Spinal cord (tissue), 10 donors: ENCODE measurements around the gene CAMKK1. TPM values are rescaled to one million over a fixed set of nuclear protein-coding genes. Genes with fewer than 3 reads are reported as not detected.

Experiments used
- DNase-seq, 6 donors: peaks; one replicate each; pipeline versions ENCODE4 v3.0.0 to v3.0.0-alpha.2; 2013 to 2015; ENCODE audit warnings: low spot score in 6 of 6, low read depth in 4 of 6
- H3K27ac ChIP-seq: one replicate; pipeline ENCODE4 v1.5.1; 2013; ENCODE audit warnings: low read depth, low read length, control low read depth
- H3K27me3 ChIP-seq: one replicate; pipeline ENCODE4 v1.6.1; 2013; ENCODE audit warnings: low read length; ENCODE audit not compliant: control insufficient read depth, insufficient read depth
- H3K36me3 ChIP-seq: one replicate; pipeline ENCODE4 v1.6.1; 2013; ENCODE audit warnings: low read length; ENCODE audit not compliant: control insufficient read depth, insufficient read depth
- H3K4me1 ChIP-seq: one replicate; pipeline ENCODE4 v1.6.1; 2013; ENCODE audit warnings: low read length; ENCODE audit not compliant: control insufficient read depth, insufficient read depth
- H3K4me3 ChIP-seq: one replicate; pipeline ENCODE4 v1.5.1; 2013; ENCODE audit warnings: low read depth, low read length, control low read depth
- H3K9me3 ChIP-seq: one replicate; pipeline ENCODE4 v1.6.1; 2013; ENCODE audit warnings: low read length; ENCODE audit not compliant: control insufficient read depth, insufficient read depth
- WGBS: methylation state at CpG from one replicate; pipeline ENCODE4 v1.1.5; 2013; ENCODE audit warnings: missing lambda C conversion rate; ENCODE audit not compliant: insufficient coverage; 5-methylcytosine and 5-hydroxymethylcytosine counted together
- polyA plus RNA-seq, 2 donors: library from polyadenylated mRNA; unstranded; fragments of 120-200 nt; gene quantifications; one replicate each; pipeline ENCODE4 v1.2.1, GENCODE V29; 2013; ENCODE audit not compliant: insufficient read length in 2 of 2
- total RNA-seq, 2 donors: library from RNA; depleted of rRNA in 1 of 2; stranded (reverse); fragments of 120-200 nt in 1 of 2; fragments of >200 nt in 1 of 2; gene quantifications; one replicate each; pipeline versions ENCODE4 v1.2.3 to v1.2.4, GENCODE V29; 2013 to 2014
- donor health status: healthy.

CAMKK1 gene
- total and polyA plus RNA-seq, 4 donors, result 5.2 to 22.5 (median 13.5) TPM

DNA sequence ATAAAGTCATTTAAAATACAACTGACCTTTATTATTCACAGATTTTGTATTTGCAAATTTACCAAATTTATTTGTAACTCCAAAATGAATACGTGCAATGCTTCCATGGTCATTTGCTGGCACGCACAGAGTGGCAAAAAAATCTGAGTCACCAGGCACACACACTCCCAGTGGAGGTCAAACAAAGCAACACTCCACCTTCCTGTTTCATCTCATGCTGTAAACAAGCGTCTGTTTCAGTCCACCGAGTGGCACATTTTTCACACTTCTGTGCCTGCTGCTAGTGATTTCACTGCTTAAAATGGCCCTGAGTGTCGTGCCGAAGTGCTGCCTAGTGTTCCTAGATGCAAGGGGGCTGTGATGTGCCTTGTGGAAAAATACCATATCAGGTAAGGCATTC is 74.1 kb downstream of the CAMKK1 start:
- Histone ChIP-seq H3K4me1 (no peaks in the 10 kb centered on the region), H3K9me3 (no peaks in the 10 kb centered on the region), H3K27me3 (no peaks in the 10 kb centered on the region), H3K36me3 (peaks cover 69% of the 10 kb centered on the region), H3K27ac (no peak overlapping the region), H3K4me3 (no peak overlapping the region)
- DNase-seq, result no peak
- WGBS, result 84% methylated on average over 6 of the region's 6 CpGs

DNA sequence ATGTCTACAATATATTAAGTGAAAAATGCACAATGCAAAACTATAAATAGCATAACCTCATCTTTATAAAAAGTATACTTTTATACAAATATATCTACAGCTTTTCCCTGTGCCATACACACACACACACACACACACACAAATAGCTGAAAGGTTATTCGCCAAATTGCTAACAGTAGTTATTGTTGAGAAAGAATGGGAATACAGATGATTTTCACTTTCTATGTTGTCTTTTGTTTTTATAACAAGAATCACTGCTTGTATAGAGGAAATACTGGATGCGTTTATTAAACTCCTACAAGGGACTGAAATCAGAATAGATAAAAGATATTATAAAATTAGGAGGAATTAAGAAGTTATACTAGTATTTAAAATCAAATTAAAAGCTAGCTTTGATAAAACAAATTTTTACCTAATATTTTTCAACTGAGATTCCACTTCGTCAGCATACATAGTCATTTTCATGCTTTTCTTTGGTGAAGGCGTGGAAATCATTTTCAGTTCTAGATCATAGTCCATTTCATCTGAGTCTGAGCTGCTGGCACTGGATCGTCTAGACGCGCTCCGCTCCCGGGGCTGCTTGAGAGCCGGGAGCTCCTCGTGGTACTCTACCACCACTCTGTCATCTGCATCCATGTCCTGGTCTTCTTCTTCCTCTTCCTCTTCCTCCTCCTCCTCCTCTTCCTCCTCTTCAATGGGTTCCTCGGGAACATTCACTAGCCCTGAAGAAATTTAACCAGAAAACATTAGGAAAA is 74.8 kb downstream of the CAMKK1 start:
- no peaks in the 10 kb centered on the region for H3K4me1 ChIP-seq
- H3K4me3 ChIP-seq, result no peak overlapping the region
- DNase-seq, result no peak
- no peaks in the 10 kb centered on the region for H3K9me3 ChIP-seq
- WGBS, result 93% methylated on average over 10 of the region's 12 CpGs
- no peaks in the 10 kb centered on the region for H3K27me3 ChIP-seq
- H3K36me3 ChIP-seq, result peaks cover 73% of the 10 kb centered on the region
- H3K27ac ChIP-seq, result no peak overlapping the region

DNA sequence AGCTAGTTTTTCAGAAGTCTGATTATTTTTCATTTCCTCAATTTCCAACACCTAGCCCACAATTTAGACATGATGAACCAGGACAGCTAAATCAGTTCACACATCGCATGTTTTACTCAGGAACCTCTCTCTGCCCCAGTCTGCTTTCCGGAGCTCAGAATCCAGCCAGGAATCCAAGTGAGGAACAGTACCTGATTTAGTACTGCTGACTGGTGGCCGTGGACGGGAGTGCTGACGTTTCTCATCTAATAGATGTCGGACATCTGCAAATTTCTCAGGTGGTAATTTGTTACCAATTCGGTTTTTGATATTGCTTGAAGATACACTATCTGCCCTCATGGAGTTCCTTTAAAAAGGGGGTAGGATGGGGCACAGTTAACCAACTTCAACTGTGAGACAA is 76.9 kb downstream of the CAMKK1 start:
- H3K27ac ChIP-seq, result no peak overlapping the region

DNA sequence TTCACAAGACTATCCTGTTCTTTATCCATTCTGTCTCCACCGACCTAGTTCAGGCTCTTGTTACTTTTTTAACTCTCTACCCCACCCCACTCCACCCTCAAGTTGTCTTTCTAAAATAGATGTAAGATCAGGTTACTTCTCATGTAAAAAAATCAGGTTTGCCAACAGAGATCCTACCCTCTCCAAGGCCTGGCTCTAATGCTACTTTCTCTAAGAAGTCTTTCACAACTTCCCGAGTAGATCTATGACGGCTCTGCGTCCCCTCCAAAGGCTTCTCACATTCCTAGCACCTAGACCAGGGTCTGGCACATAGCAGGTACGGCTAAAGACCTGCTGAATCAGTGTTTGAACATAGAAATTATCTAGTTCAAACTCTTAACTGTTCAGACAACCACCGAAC is 77.7 kb downstream of the CAMKK1 start:
- DNase-seq, result no peak
- H3K27me3 ChIP-seq, result no peaks in the 10 kb centered on the region
- WGBS, result 100% methylated on average over 3 of the region's 6 CpGs
- H3K27ac ChIP-seq, result no peak overlapping the region
- no peaks in the 10 kb centered on the region for H3K4me1 ChIP-seq
- H3K9me3 ChIP-seq, result no peaks in the 10 kb centered on the region
- H3K36me3 ChIP-seq, result peaks cover 72% of the 10 kb centered on the region
- H3K4me3 ChIP-seq, result no peak overlapping the region

More for the DNA sequence above, 76.9 kb downstream of the CAMKK1 start:
- Histone ChIP-seq H3K36me3 (peaks cover 75% of the 10 kb centered on the region), H3K27me3 (no peaks in the 10 kb centered on the region), H3K9me3 (no peaks in the 10 kb centered on the region), H3K4me3 (no peak overlapping the region), H3K4me1 (no peaks in the 10 kb centered on the region)
- 94% methylated on average over 5 of the region's 7 CpGs for WGBS
- no peak for DNase-seq

DNA sequence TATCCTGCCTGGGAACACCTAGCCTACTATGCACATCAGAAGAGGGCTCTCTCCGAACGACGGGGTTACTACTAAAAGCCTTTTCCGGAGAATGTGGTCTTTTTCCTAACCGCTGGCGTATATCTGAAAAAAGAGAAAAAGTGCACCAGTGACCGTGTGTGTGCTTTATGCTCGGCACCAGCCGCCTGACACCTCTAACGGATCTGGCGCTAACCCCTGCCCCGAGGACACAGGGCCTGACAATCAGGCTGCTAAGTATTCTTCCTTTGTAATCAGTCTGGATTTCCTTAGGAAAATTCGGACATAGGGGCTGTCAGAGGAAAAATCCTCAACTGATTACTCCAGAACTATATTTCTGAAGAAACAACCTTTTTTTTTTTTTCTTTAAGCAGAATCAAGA is 78.5 kb downstream of the CAMKK1 start:
- H3K4me1 ChIP-seq, result no peaks in the 10 kb centered on the region
- no peaks in the 10 kb centered on the region for H3K27me3 ChIP-seq
- WGBS, result 95% methylated on average over 11 of the region's 13 CpGs
- DNase-seq, result no peak
- H3K36me3 ChIP-seq, result peaks cover 68% of the 10 kb centered on the region
- no peak overlapping the region for H3K4me3 ChIP-seq
- no peaks in the 10 kb centered on the region for H3K9me3 ChIP-seq
- no peak overlapping the region for H3K27ac ChIP-seq

DNA sequence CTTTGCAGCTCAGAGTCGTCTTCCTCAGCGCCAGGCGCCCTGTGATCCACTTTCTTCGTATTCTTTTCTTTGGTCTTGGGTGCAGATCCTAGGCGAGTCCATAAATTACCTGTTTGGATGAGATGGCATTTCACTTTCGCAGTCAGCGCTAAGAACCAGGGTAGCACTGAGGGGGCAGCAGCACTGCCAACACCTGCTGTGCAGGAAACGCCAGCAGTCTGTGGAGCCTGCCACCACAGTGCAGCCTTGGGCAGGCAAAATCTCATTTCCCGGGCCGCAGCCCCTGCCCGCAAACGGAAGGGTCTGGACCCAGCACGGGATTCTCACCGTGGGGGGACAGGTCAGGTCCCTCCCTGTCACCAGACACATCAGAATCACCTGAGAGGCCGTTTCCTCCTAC is 79.7 kb downstream of the CAMKK1 start:
- Histone ChIP-seq H3K9me3 (no peaks in the 10 kb centered on the region), H3K36me3 (peaks cover 68% of the 10 kb centered on the region), H3K4me1 (no peaks in the 10 kb centered on the region), H3K27me3 (no peaks in the 10 kb centered on the region), H3K4me3 (no peak overlapping the region), H3K27ac (no peak overlapping the region)
- WGBS, result 92% methylated on average over 14 of the region's 15 CpGs
- DNase-seq, result no peak

DNA sequence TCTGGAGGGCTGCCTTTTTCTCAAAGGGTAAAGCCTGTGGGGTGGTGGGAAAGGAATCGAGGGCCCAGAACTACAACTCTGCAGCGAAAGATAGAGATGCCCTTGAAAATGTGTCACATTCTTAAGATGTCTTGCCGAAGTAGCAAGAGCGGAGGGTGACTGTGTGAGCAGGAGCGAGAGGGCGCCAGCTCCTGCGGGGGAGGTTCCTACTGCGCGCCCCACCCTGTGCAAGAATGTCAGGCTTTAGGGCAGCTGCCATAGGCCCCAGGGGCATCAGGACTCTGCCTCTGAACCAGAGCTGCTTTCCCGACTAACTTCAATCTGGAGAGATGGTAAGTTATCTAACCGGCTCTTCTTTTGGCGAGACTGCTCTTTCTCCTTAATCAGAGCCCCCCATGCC is 80.1 kb downstream of the CAMKK1 start:
- Histone ChIP-seq H3K9me3 (no peaks in the 10 kb centered on the region), H3K36me3 (peaks cover 70% of the 10 kb centered on the region), H3K27me3 (no peaks in the 10 kb centered on the region), H3K27ac (no peak overlapping the region), H3K4me3 (no peak overlapping the region), H3K4me1 (no peaks in the 10 kb centered on the region)
- WGBS, result 96% methylated on average over 11 of the region's 12 CpGs
- no peak for DNase-seq

DNA sequence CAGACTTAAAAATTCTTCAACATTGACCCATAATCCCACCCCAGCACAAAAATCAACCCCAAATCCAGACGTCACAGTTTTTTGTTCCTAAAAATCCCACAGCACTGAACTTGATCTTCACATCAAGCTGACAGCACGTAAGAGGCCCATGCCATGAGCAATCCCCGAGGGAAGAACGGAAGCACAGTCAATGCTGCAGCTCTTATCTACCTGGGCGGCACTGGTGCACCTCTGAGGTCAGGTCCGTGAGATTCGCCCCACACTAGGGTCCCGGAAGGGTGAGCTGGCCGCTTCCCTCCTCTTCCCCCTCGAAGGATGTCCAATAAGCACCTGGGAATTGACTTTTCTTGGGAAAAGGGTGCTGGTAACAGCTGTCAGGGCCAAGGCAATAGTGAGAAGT is 80.6 kb downstream of the CAMKK1 start:
- Histone ChIP-seq H3K4me3 (no peak overlapping the region), H3K27me3 (no peaks in the 10 kb centered on the region), H3K27ac (no peak overlapping the region), H3K4me1 (no peaks in the 10 kb centered on the region), H3K9me3 (no peaks in the 10 kb centered on the region), H3K36me3 (peaks cover 72% of the 10 kb centered on the region)
- DNase-seq, result no peak
- WGBS, result 95% methylated on average over 9 of the region's 10 CpGs
